Measurements from ENCODE around the gene SPRR4. TPM values are rescaled to one million over a fixed set of nuclear protein-coding genes. Genes with fewer than 3 reads are reported as not detected.
"Not testable (repeated sequence)": the region's sequence is repeated elsewhere in the genome, so short reads cannot be mapped to it uniquely, and the experiment has no call there.

Gene SPRR4
- total RNA-seq, 1 donor from 2014 or later, result not detected

GRCh38 chr1:152967201-152967600 is 3.2 kb upstream of the SPRR4 start:
- DNase-seq, result no peak

GRCh38 chr1:152968248-152968647 is 2.2 kb upstream of the SPRR4 start:
- DNase-seq, result no peak

- no peak for DNase-seq
Observed at GRCh38 chr1:152969036-152969435, 1.4 kb upstream of the SPRR4 start.

GRCh38 chr1:152972196-152972886 is 1.9 kb downstream of the SPRR4 start:
- no peak for DNase-seq

GRCh38 chr1:152976688-152977087 is 6.2 kb downstream of the SPRR4 start:
- no peak for DNase-seq

GRCh38 chr1:152977614-152978013 is 7.2 kb downstream of the SPRR4 start:
- no peak for DNase-seq

GRCh38 chr1:152980676-152981075 is 10.2 kb downstream of the SPRR4 start:
- DNase-seq, result no peak

GRCh38 chr1:152981146-152981871 is 10.9 kb downstream of the SPRR4 start:
- DNase-seq, result no peak

- DNase-seq, result no peak
Observed at GRCh38 chr1:152982076-152982475, 11.6 kb downstream of the SPRR4 start.

GRCh38 chr1:152983234-152983633 is 12.8 kb downstream of the SPRR4 start:
- no peak for DNase-seq

GRCh38 chr1:152983743-152984142 is 13.3 kb downstream of the SPRR4 start, which contains the start of gene SPRR1A:
TSS of gene SPRR1A (plus strand) at chr1:152984081. CDS start at chr1:152985231, 1,150 bp downstream.
- DNase-seq, result no peak

- no peak for DNase-seq
Observed at GRCh38 chr1:152986578-152986977, 16.1 kb downstream of the SPRR4 start.

GRCh38 chr1:152993186-152993585 is 22.7 kb downstream of the SPRR4 start:
- DNase-seq, result no peak

GRCh38 chr1:152995842-152996241 is 25.4 kb downstream of the SPRR4 start:
- DNase-seq, result no peak

- no peak for DNase-seq
Observed at GRCh38 chr1:152996633-152997400, 26.4 kb downstream of the SPRR4 start.

- DNase-seq, result no peak
Observed at GRCh38 chr1:152997901-152998300, 27.5 kb downstream of the SPRR4 start.

- DNase-seq, result no peak
Observed at GRCh38 chr1:152998476-152998875, 28.0 kb downstream of the SPRR4 start.

- no peak for DNase-seq
Observed at GRCh38 chr1:152999818-153000217, 29.4 kb downstream of the SPRR4 start.

- no peak for DNase-seq
Observed at GRCh38 chr1:153000294-153000693, 29.8 kb downstream of the SPRR4 start.

GRCh38 chr1:153001382-153001781 is 30.9 kb downstream of the SPRR4 start, which contains the start of gene SPRR3:
TSS of gene SPRR3 (plus strand) at chr1:153001749. CDS start at chr1:153003021, 1,272 bp downstream.
- no peak for DNase-seq

GRCh38 chr1:153011235-153011758 is 40.8 kb downstream of the SPRR4 start:
- not testable (repeated sequence) for DNase-seq

GRCh38 chr1:153021829-153022228 is 51.4 kb downstream of the SPRR4 start:
- DNase-seq, result not testable (repeated sequence)

All from dermis blood vessel endothelial cell (primary cell).